ENCODE data around the gene ANKRD13A. TPM values are rescaled to one million over a fixed set of nuclear protein-coding genes. Genes with fewer than 3 reads are reported as not detected.
"Not testable (repeated sequence)": the region's sequence is repeated elsewhere in the genome, so short reads cannot be mapped to it uniquely, and the experiment has no call there.

ANKRD13A gene
- total RNA-seq, 1 experiment from 2014 or later: 34.5 TPM

DNA sequence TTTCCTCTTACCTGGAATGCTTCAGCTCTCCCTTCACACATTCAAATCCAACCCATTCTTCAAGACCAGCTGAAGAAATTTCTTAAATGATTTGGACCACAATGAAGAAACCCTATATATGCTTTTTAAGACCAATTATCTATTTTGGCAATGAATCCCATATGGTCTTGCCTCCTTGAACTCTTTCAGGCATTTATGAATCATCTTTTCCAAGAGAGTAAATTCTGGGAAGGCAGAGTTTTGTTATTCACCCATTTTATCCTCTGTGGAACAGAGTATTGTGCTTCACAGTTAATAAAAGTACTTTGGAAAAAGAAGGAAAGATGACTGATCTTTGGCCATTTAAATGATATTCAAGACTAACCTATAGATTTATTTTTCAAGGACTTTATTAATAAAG is 17.0 kb upstream of the ANKRD13A start:
- no peak overlapping the region for H3K4me3 Mint-ChIP-seq (ENCODE audit: low read depth, unreplicated experiment)
- DNase-seq: no peak
- intact Hi-C loops (cut with micrococcal nuclease; ENCODE audit: unreplicated experiment): no loop called here
- no TSS peak for BruUV-seq (replicated peaks)
- CTCF ChIA-PET: no interaction called here
- no peak overlapping the region for H3K27ac Mint-ChIP-seq (ENCODE audit: unreplicated experiment)
- no peaks in the 10 kb centered on the region for H3K27me3 Mint-ChIP-seq (ENCODE audit: unreplicated experiment)
- no peaks in the 10 kb centered on the region for H3K4me1 Mint-ChIP-seq (ENCODE audit: low read depth, unreplicated experiment)
- TF ChIP-seq, protein P1, sequence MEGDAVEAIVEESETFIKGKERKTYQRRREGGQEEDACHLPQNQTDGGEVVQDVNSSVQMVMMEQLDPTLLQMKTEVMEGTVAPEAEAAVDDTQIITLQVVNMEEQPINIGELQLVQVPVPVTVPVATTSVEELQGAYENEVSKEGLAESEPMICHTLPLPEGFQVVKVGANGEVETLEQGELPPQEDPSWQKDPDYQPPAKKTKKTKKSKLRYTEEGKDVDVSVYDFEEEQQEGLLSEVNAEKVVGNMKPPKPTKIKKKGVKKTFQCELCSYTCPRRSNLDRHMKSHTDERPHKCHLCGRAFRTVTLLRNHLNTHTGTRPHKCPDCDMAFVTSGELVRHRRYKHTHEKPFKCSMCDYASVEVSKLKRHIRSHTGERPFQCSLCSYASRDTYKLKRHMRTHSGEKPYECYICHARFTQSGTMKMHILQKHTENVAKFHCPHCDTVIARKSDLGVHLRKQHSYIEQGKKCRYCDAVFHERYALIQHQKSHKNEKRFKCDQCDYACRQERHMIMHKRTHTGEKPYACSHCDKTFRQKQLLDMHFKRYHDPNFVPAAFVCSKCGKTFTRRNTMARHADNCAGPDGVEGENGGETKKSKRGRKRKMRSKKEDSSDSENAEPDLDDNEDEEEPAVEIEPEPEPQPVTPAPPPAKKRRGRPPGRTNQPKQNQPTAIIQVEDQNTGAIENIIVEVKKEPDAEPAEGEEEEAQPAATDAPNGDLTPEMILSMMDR (IDR thresholded peaks at IDR 0.05; ENCODE audit: unreplicated experiment): no peak
- peaks cover 4% of the 10 kb centered on the region for H3K9me3 Mint-ChIP-seq (ENCODE audit: low read depth, unreplicated experiment)
- H3K36me3 Mint-ChIP-seq (ENCODE audit: insufficient read depth, unreplicated experiment): peaks cover 52% of the 10 kb centered on the region

DNA sequence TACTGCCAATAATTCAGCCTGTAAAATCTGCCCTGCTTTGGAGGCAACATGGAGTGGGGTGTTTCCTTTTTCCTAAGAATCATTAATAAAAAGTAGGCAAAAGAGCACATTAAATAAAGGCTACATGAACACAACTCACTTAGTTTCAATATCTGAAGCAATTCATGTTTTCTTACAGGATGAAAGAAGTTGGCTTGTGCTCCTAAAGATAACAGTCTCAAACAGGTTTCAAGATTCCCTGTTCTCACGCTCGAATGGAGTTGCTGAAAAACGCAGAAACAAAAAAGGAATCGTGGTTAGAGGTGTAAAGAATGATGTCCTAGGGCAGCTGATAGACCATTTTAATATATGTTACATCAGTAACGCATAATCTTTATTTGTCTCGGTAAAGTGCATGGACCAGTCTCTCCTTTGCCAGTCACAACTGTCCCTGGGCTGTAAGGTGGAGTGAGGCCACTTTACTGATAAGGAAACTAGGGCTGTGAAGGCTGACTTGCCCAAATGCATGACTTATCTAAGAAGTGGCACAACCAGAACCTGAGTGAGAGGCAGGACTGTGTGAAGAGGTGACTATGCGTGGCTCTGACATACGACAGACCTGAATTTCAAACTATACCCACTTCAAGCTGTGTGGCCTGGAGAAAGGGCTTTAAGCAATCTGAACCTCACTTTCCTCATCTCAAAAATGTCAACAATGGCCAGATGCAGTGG is 15.6 kb upstream of the ANKRD13A start:
- no peak for DNase-seq
- Mint-ChIP-seq H3K27me3 (ENCODE audit: unreplicated experiment) (no peaks in the 10 kb centered on the region), H3K4me1 (ENCODE audit: low read depth, unreplicated experiment) (no peaks in the 10 kb centered on the region), H3K27ac (ENCODE audit: unreplicated experiment) (no peak overlapping the region), H3K36me3 (ENCODE audit: insufficient read depth, unreplicated experiment) (peaks cover 42% of the 10 kb centered on the region), H3K4me3 (ENCODE audit: low read depth, unreplicated experiment) (no peak overlapping the region), H3K9me3 (ENCODE audit: low read depth, unreplicated experiment) (peaks cover 1% of the 10 kb centered on the region)
- TF ChIP-seq, protein P1 (IDR thresholded peaks at IDR 0.05; ENCODE audit: unreplicated experiment): no peak
- intact Hi-C loops (cut with micrococcal nuclease; ENCODE audit: unreplicated experiment): no loop called here
- CTCF ChIA-PET: no interaction called here
- no TSS peak for BruUV-seq (replicated peaks)

DNA sequence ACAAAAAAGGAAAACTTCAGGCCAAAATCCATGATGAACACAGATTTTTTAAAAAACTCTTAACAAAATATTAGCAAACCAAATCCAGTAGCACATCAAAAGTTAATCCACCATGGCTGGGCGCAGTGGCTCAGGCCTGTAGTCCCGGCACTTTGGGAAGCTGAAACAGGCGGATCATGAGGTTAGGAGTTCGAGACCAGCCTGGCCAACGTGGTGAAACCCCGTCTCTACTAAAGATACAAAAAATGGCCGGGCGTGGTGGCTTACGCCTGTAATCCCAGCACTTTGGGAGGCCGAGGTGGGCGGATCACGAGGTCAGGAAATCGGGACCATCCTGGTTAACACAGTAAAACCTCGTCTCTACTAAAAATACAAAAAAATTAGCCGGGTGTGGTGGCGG is 13.0 kb upstream of the ANKRD13A start:
- H3K4me1 Mint-ChIP-seq (ENCODE audit: low read depth, unreplicated experiment); BruUV-seq (replicated peaks); H3K27me3 Mint-ChIP-seq (ENCODE audit: unreplicated experiment); H3K4me3 Mint-ChIP-seq (ENCODE audit: low read depth, unreplicated experiment); DNase-seq; H3K27ac Mint-ChIP-seq (ENCODE audit: unreplicated experiment); H3K9me3 Mint-ChIP-seq (ENCODE audit: low read depth, unreplicated experiment); CTCF ChIA-PET; intact Hi-C loops (cut with micrococcal nuclease; ENCODE audit: unreplicated experiment): not testable (repeated sequence)
- peaks cover 27% of the 10 kb centered on the region for H3K36me3 Mint-ChIP-seq (ENCODE audit: insufficient read depth, unreplicated experiment)

DNA sequence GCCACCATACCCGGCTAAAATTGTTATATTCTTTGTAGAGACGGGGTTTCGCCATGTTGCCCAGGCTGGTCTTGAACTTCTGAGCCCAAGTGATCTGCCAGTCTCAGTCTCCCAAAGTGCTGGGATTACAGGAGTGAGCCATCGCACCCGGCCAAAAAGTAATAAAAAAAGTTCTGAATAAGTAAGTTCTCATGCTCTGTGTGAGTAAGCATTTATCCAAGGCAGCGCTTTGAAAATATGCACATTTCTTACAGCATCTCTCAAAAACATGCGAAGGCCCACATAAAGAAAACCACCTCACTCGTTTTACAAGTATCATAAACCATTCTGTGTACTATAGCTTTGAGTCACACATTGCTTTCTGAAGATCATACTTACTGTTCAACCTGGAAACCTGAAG is 11.6 kb upstream of the ANKRD13A start:
- intact Hi-C loops (cut with micrococcal nuclease; ENCODE audit: unreplicated experiment): no loop called here
- H3K4me3 Mint-ChIP-seq (ENCODE audit: low read depth, unreplicated experiment): no peak overlapping the region
- DNase-seq: no peak
- TF ChIP-seq, protein P1 (IDR thresholded peaks at IDR 0.05; ENCODE audit: unreplicated experiment): no peak
- H3K27ac Mint-ChIP-seq (ENCODE audit: unreplicated experiment): no peak overlapping the region
- no peaks in the 10 kb centered on the region for H3K27me3 Mint-ChIP-seq (ENCODE audit: unreplicated experiment)
- BruUV-seq (replicated peaks): no TSS peak
- no peaks in the 10 kb centered on the region for H3K9me3 Mint-ChIP-seq (ENCODE audit: low read depth, unreplicated experiment)
- CTCF ChIA-PET: interaction anchor here (0.5 kb wide), 1 partner anchor 113 kb away, joined by 4 read pairs; no protein-coding TSS in a partner anchor
- H3K4me1 Mint-ChIP-seq (ENCODE audit: low read depth, unreplicated experiment): no peaks in the 10 kb centered on the region
- H3K36me3 Mint-ChIP-seq (ENCODE audit: insufficient read depth, unreplicated experiment): peaks cover 17% of the 10 kb centered on the region

DNA sequence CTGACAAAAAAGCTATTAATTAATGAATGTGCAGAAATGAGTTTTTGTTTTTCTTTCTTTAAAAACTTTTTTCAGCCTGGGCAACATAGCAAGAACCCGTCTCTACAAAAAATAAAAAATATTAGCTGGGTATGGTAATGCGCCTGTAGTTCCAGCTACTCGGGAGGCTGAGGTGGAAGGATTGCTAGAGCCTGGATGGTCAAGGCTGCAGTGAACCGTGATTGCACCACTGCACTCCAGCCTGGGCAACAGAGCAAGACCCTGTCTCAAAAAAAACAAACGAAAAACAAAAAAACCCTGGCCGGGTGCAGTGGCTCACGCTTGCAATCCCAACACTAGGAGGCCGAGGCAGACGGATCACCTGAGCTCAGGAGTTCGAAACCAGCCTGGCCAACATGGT is 11.0 kb upstream of the ANKRD13A start:
- Mint-ChIP-seq H3K9me3 (ENCODE audit: low read depth, unreplicated experiment) (no peaks in the 10 kb centered on the region), H3K27me3 (ENCODE audit: unreplicated experiment) (no peaks in the 10 kb centered on the region), H3K4me3 (ENCODE audit: low read depth, unreplicated experiment) (no peak overlapping the region), H3K36me3 (ENCODE audit: insufficient read depth, unreplicated experiment) (peaks cover 15% of the 10 kb centered on the region), H3K4me1 (ENCODE audit: low read depth, unreplicated experiment) (no peaks in the 10 kb centered on the region), H3K27ac (ENCODE audit: unreplicated experiment) (no peak overlapping the region)
- no peak for DNase-seq
- intact Hi-C loops (cut with micrococcal nuclease; ENCODE audit: unreplicated experiment): no loop called here
- TF ChIP-seq, protein P1 (IDR thresholded peaks at IDR 0.05; ENCODE audit: unreplicated experiment): no peak
- CTCF ChIA-PET: interaction anchor here (0.5 kb wide), 1 partner anchor 112 kb away, joined by 4 read pairs; no protein-coding TSS in a partner anchor
- no TSS peak for BruUV-seq (replicated peaks)
